ENCODE measurements around the gene LGALS3. TPM values are rescaled to one million over a fixed set of nuclear protein-coding genes. Genes with fewer than 3 reads are reported as not detected.

LGALS3 gene
- total RNA-seq, 4 donors from 2014 or later: 242 to 1,284 (median 1,203) TPM

DNA sequence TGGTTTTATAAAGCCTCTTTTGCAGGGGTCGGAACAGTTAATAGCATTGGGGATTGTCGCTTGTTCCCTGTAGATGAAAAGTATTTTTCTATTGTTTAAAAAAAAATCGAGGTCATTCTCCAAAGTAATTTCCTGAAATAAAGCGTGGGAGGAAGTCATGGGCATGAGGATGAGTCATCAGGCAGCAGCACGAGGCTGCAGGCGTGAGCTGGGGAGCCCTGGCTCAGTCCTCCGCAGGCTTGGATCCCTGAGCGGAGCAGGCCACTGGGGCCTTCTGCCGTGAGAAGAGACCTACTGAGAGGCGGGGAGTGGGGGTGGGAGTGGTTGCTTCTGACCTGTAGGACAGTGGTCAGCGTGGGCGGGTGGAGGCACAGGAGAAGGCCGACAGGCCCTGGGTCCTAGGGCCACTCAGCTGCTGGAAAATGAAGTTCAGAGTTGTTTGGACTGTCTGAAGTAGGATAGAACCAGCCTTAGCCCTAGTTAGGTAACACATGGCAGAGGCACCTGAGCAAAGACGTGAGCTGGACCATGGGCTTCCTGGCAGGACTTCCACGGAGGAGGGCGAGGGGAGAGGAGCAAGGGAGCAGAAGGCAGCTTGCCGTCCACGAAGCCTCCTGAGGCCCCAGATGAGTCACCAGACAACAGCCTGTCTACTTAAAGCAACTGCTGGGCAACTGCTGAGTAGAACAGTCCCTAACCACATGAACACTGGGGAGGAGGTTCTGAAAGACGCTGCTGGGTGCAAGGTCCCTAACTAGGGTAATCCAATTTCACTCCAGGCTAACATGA is 21.1 kb upstream of the LGALS3 start:
- Histone ChIP-seq H3K36me3 (no peaks in the 10 kb centered on the region), H3K4me3 (no peak overlapping the region), H3K27ac (peak overlapping the region; percentile 71 to 94 (median 88)), H3K4me1 (peaks cover 9 to 57% (median 19%) of the 10 kb centered on the region in 4 donors), H3K27me3 (no peaks in the 10 kb centered on the region), H3K9me3 (no peaks in the 10 kb centered on the region)
- peak; percentile 36 to 91 (median 88) for DNase-seq
- TF ChIP-seq POLR2A (IDR thresholded peaks at IDR 0.05): peak; percentile 61 to 82
- TF ChIP-seq, protein P1, sequence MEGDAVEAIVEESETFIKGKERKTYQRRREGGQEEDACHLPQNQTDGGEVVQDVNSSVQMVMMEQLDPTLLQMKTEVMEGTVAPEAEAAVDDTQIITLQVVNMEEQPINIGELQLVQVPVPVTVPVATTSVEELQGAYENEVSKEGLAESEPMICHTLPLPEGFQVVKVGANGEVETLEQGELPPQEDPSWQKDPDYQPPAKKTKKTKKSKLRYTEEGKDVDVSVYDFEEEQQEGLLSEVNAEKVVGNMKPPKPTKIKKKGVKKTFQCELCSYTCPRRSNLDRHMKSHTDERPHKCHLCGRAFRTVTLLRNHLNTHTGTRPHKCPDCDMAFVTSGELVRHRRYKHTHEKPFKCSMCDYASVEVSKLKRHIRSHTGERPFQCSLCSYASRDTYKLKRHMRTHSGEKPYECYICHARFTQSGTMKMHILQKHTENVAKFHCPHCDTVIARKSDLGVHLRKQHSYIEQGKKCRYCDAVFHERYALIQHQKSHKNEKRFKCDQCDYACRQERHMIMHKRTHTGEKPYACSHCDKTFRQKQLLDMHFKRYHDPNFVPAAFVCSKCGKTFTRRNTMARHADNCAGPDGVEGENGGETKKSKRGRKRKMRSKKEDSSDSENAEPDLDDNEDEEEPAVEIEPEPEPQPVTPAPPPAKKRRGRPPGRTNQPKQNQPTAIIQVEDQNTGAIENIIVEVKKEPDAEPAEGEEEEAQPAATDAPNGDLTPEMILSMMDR (IDR thresholded peaks at IDR 0.05): no peak

DNA sequence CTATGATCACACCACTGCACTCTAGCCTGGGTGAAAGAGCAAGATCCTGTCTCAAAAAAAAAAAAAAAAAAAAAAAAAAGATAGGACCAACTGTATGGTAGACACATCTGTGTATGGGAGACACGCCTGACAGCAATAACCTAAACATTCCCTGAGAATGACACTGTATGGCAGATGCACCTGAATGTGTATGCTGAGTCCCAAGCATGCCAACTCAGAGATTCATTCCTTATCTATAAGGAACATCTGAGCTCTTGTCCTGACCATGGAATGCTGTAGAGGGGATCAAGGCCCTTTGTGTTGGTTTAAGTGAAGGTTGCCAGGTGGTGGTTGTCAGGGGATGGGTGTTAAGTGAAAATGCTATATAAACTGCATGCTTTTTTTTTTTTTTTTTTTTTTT is 19.2 kb upstream of the LGALS3 start:
- Histone ChIP-seq H3K27me3 (no peaks in the 10 kb centered on the region), H3K36me3 (no peaks in the 10 kb centered on the region), H3K9me3 (no peaks in the 10 kb centered on the region), H3K27ac (peak overlapping the region in 1 of 4 donors; percentile 94), H3K4me3 (no peak overlapping the region), H3K4me1 (peaks cover 0 to 47% (median 7%) of the 10 kb centered on the region in 4 donors)
- no peak for DNase-seq
- TF ChIP-seq, protein P1 (IDR thresholded peaks at IDR 0.05): no peak
- no peak for TF ChIP-seq POLR2A (IDR thresholded peaks at IDR 0.05)

DNA sequence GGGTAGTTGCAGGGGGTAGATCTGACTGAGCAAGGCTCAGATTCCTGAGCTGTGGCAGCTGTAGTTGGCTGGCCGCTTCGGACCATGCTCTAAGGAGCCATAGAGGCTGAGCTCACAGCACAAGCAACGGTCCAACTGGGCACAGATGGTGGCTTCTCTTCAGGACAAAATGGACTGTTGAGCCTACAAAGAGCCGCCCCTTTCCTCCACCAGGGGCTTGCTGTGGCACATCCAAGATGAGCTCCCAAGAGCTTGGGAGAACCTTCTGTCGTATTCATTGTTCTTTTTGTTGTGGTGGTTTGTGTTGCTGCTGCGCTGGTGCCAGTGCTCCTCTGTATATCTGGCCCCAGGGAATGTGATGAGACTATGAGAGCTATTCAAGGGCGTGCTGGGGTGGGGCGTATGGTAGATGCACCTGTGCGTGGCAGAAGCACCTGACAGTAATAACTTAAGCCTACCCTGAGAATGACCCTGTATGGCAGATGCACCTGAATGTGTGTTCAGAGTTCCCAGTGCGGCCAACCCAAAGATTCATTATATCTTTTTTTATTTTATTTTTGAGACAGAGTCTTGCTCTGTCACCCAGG is 17.8 kb upstream of the LGALS3 start:
- peak overlapping the region in 2 of 4 donors; percentile 40 to 41 for H3K27ac ChIP-seq
- H3K4me1 ChIP-seq: peaks cover 0 to 51% (median 9%) of the 10 kb centered on the region in 4 donors
- TF ChIP-seq, protein P1 (IDR thresholded peaks at IDR 0.05): peak in 1 of 6 experiments; percentile 13
- no peak for TF ChIP-seq POLR2A (IDR thresholded peaks at IDR 0.05)
- H3K4me3 ChIP-seq: no peak overlapping the region
- peak in 2 of 3 donors; percentile 69 to 71 for DNase-seq
- H3K9me3 ChIP-seq: no peaks in the 10 kb centered on the region
- no peaks in the 10 kb centered on the region for H3K27me3 ChIP-seq
- H3K36me3 ChIP-seq: no peaks in the 10 kb centered on the region

DNA sequence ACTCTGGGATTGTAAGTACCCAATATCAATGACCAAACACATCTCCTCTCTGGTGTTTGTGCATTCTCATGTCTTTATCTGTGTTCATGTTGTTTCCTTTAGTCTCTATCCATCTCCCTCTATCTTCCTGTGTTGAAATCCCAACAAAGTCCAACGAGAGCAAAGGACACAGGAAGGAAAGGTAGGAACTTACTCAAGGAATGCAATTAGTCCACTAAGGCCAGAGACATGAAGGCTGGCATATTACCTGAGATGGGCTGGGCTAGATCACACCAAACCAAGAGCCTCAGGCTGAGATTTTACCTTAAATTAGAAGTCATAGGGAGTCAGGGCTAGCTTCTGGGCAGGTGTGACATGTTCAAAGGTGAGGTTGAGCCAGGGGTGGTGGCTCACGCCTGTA is 14.3 kb upstream of the LGALS3 start:
- H3K4me3 ChIP-seq: no peak overlapping the region
- peaks cover 0 to 42% (median 5%) of the 10 kb centered on the region in 4 donors for H3K4me1 ChIP-seq
- H3K9me3 ChIP-seq: no peaks in the 10 kb centered on the region
- H3K36me3 ChIP-seq: no peaks in the 10 kb centered on the region
- no peak for DNase-seq
- H3K27ac ChIP-seq: peak overlapping the region in 3 of 4 donors; percentile 49 to 92 (median 82)
- H3K27me3 ChIP-seq: no peaks in the 10 kb centered on the region
- TF ChIP-seq POLR2A (IDR thresholded peaks at IDR 0.05): peak in 1 of 2 donors; percentile 54
- TF ChIP-seq, protein P1 (IDR thresholded peaks at IDR 0.05): no peak

DNA sequence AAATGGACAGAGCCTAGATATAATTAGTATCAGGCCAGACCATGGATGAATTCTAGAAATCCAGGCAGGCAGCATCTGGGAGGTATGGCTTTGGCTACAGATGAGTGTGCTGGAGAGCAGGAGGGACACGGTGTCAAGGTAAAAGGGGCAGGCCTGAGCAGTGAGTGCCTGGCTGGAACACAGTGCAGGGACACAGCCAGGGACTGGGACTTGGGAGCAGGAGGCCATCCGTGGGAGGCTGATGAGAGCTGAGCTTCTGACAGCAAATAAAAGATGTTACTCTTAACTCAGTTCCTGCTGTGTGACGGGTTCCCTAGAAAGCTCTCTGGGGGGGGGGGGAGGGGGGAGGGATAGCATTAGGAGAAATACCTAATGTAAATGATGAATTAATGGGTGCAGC is 13.6 kb upstream of the LGALS3 start:
- TF ChIP-seq, protein P1 (IDR thresholded peaks at IDR 0.05): no peak
- TF ChIP-seq POLR2A (IDR thresholded peaks at IDR 0.05): no peak
- no peaks in the 10 kb centered on the region for H3K9me3 ChIP-seq
- H3K27ac ChIP-seq: peak overlapping the region in 3 of 4 donors; percentile 49 to 92 (median 82)
- no peak for DNase-seq
- no peak overlapping the region for H3K4me3 ChIP-seq
- peaks cover 0 to 50% (median 6%) of the 10 kb centered on the region in 4 donors for H3K4me1 ChIP-seq
- H3K27me3 ChIP-seq: no peaks in the 10 kb centered on the region
- no peaks in the 10 kb centered on the region for H3K36me3 ChIP-seq

Measured in Peyer's patch (tissue), 4 donors.